ENCODE data around the gene DYNC1I2. TPM values are rescaled to one million over a fixed set of nuclear protein-coding genes. Genes with fewer than 3 reads are reported as not detected.

Gene DYNC1I2
- total RNA-seq, 3 donors from 2014 or later = 91.2 to 116 (median 113) TPM

GRCh38 chr2:171787333-171788072 is 100.2 kb downstream of the DYNC1I2 start:
- DNase-seq (no peak), ATAC-seq (no peak)
- no peak for TF ChIP-seq CTCF (IDR thresholded peaks at IDR 0.05)
- Histone ChIP-seq H3K36me3 (ENCODE audit: low read depth) (no peaks in the 10 kb centered on the region), H3K4me3 (no peak overlapping the region), H3K4me1 (ENCODE audit: low read depth) (no peaks in the 10 kb centered on the region), H3K9me3 (no peaks in the 10 kb centered on the region)
- intact Hi-C loops (cut with DNase I, micrococcal nuclease) = no loop called here

GRCh38 chr2:171788316-171788993 is 101.2 kb downstream of the DYNC1I2 start:
- no peak for DNase-seq

GRCh38 chr2:171789956-171790355 is 102.7 kb downstream of the DYNC1I2 start:
- intact Hi-C loops (cut with DNase I, micrococcal nuclease) = no loop called here
- no peak overlapping the region for H3K4me3 ChIP-seq

More at GRCh38 chr2:171788316-171788993, 101.2 kb downstream of the DYNC1I2 start:
- no peak overlapping the region for H3K4me3 ChIP-seq
- H3K9me3 ChIP-seq = no peaks in the 10 kb centered on the region
- H3K4me1 ChIP-seq (ENCODE audit: low read depth) = no peaks in the 10 kb centered on the region
- ATAC-seq = no peak
- H3K36me3 ChIP-seq (ENCODE audit: low read depth) = no peaks in the 10 kb centered on the region
- TF ChIP-seq CTCF (IDR thresholded peaks at IDR 0.05) = no peak
- intact Hi-C loops (cut with DNase I, micrococcal nuclease) = no loop called here

GRCh38 chr2:171791361-171791760 is 104.1 kb downstream of the DYNC1I2 start:
- Histone ChIP-seq H3K9me3 (no peaks in the 10 kb centered on the region), H3K36me3 (ENCODE audit: low read depth) (no peaks in the 10 kb centered on the region), H3K4me1 (ENCODE audit: low read depth) (no peaks in the 10 kb centered on the region), H3K4me3 (no peak overlapping the region)
- TF ChIP-seq CTCF (IDR thresholded peaks at IDR 0.05) = no peak
- DNase-seq (no peak), ATAC-seq (no peak)
- intact Hi-C loops (cut with DNase I, micrococcal nuclease) = no loop called here

More at GRCh38 chr2:171789956-171790355, 102.7 kb downstream of the DYNC1I2 start:
- ATAC-seq = no peak
- no peak for TF ChIP-seq CTCF (IDR thresholded peaks at IDR 0.05)
- H3K4me1 ChIP-seq (ENCODE audit: low read depth) = no peaks in the 10 kb centered on the region
- H3K9me3 ChIP-seq = no peaks in the 10 kb centered on the region
- DNase-seq = no peak
- H3K36me3 ChIP-seq (ENCODE audit: low read depth) = no peaks in the 10 kb centered on the region

- ATAC-seq (no peak), DNase-seq (no peak)
- intact Hi-C loops (cut with DNase I, micrococcal nuclease) = no loop called here
- TF ChIP-seq CTCF (IDR thresholded peaks at IDR 0.05) = no peak
- H3K4me3 ChIP-seq = no peak overlapping the region
- no peaks in the 10 kb centered on the region for H3K36me3 ChIP-seq (ENCODE audit: low read depth)
- H3K4me1 ChIP-seq (ENCODE audit: low read depth) = no peaks in the 10 kb centered on the region
- no peaks in the 10 kb centered on the region for H3K9me3 ChIP-seq
These were observed 104.9 kb downstream of the DYNC1I2 start for GRCh38 chr2:171792157-171792556.
